ENCODE results near the gene RBL2. TPM values are rescaled to one million over a fixed set of nuclear protein-coding genes. Genes with fewer than 3 reads are reported as not detected.

Gene RBL2
- total and polyA plus RNA-seq, 9 of the 15 experiments (the other 6 are each of a cell fraction or from before 2014, with no cell fraction given): 7.8 to 76.3 (median 28.5) TPM

- CTCF ChIA-PET (ENCODE audit: low intra/inter-chr PET ratio): interaction anchor here (1.3 kb wide), 1 partner anchor 303 kb away, joined by 4 read pairs; no protein-coding TSS in a partner anchor
- no TSS peak for BruUV-seq (replicated peaks)
- Histone ChIP-seq H3K9me3 (replicated peaks; ENCODE audit: control insufficient read depth, insufficient read depth, low read depth, low read length) (no peaks in the 10 kb centered on the region), H3K9me1 (ENCODE audit: control insufficient read depth, insufficient read depth, low read length) (no peaks in the 10 kb centered on the region), H3K4me1 (replicated peaks in 1 of 2; ENCODE audit: control insufficient read depth in 2 of 2, insufficient read depth in 2 of 2, low read length in 2 of 2) (peaks cover 0 to 4% of the 10 kb centered on the region in 2 experiments; a peak in 2 of 5 replicates), H3K9ac (ENCODE audit: insufficient read depth in 1 of 2, low read depth in 2 of 2, low read length in 2 of 2) (no peak overlapping the region), H3K27me3 (ENCODE audit: control insufficient read depth in 2 of 2, insufficient read depth in 2 of 2, low read length in 2 of 2) (no peaks in the 10 kb centered on the region; a peak in 3 of 5 replicates), H3K27ac (ENCODE audit: extremely low read depth, low read depth, low read length) (no peak overlapping the region), H3K79me2 (ENCODE audit: control insufficient read depth, insufficient read depth, low read length) (no peaks in the 10 kb centered on the region), H3K36me3 (ENCODE audit: control insufficient read depth, insufficient read depth, low read length) (no peaks in the 10 kb centered on the region), H3K4me3 (no peak overlapping the region), H2AFZ (ENCODE audit: low read depth, low read length) (no peak overlapping the region), H3K4me2 (ENCODE audit: insufficient read depth, low read length) (no peak overlapping the region), H4K20me1 (replicated peaks; ENCODE audit: control insufficient read depth, insufficient read depth, low read length) (no peaks in the 10 kb centered on the region)
- POLR2A ChIA-PET: no interaction called here
- FAIRE-seq: no peak
- no peak for DNase-seq (ENCODE audit: extremely low read depth in 1 of 4, low spot score in 3 of 4)
- TF ChIP-seq RBM15 (IDR thresholded peaks at IDR 0.05; ENCODE audit: insufficient read depth, low read length) (no peak), PRPF4 (IDR thresholded peaks at IDR 0.05; ENCODE audit: insufficient read depth, low read depth, low read length, poor library complexity, severe bottlenecking) (no peak), HSF4 (CRISPR knock-in tag; IDR thresholded peaks at IDR 0.05; ENCODE audit: borderline replicate concordance) (no peak), ARID4B (CRISPR knock-in tag; IDR thresholded peaks at IDR 0.05) (no peak), ZNF695 (CRISPR knock-in tag; IDR thresholded peaks at IDR 0.05) (no peak), DLX4 (CRISPR knock-in tag; IDR thresholded peaks at IDR 0.05) (no peak), DPF2 (IDR thresholded peaks at IDR 0.05) (no peak), DMBX1 (CRISPR knock-in tag; IDR thresholded peaks at IDR 0.05; ENCODE audit: borderline replicate concordance) (no peak), CTCFL (IDR thresholded peaks at IDR 0.05; ENCODE audit: borderline replicate concordance, insufficient read depth, low read depth, low read length, poor library complexity, severe bottlenecking) (no peak), ZNF76 (CRISPR knock-in tag; IDR thresholded peaks at IDR 0.05; ENCODE audit: borderline replicate concordance) (no peak), IFI16 (CRISPR knock-in tag; IDR thresholded peaks at IDR 0.05) (no peak), ZBTB43 (CRISPR knock-in tag; IDR thresholded peaks at IDR 0.05) (no peak), BCL6 (CRISPR knock-in tag; IDR thresholded peaks at IDR 0.05) (no peak)
- intact Hi-C loops (cut with micrococcal nuclease) (loop anchor here (5.0 kb wide), 1 partner anchor 93 kb away; no protein-coding TSS in a partner anchor), in situ Hi-C loops (cut with MboI) (loop anchor here (25.0 kb wide), 1 partner anchor 1323 kb away; no protein-coding TSS in a partner anchor)
- no peak for ATAC-seq
- WGBS (ENCODE audit: insufficient coverage, low coverage, missing lambda C conversion rate): 0% methylated on average over 2 of the region's 2 CpGs
Observed at GRCh38 chr16:53510704-53511070, 76.4 kb downstream of the RBL2 start.
